T-helper 1 cell treated with Interleukin-12 subunit alpha and Interleukin-12 subunit beta and Interleukin-4 antibody, amounts not matched to agents 30 μg/mL and 1 μg/mL, for 36 hours (primary cell): ENCODE measurements around the gene TTC16.

Source experiments
- H3K27ac Mint-ChIP-seq: one replicate; pipeline ENCODE4 v1.8.0; 2021; ENCODE audit warnings: mild to moderate bottlenecking, mixed read lengths
- H3K27me3 Mint-ChIP-seq: one replicate; pipeline ENCODE4 v1.8.0; 2021; ENCODE audit warnings: low read depth, mixed read lengths
- H3K36me3 Mint-ChIP-seq: one replicate; pipeline ENCODE4 v1.8.0; 2021; ENCODE audit warnings: low read depth, mixed read lengths
- H3K4me1 Mint-ChIP-seq: one replicate; pipeline ENCODE4 v1.8.0; 2021; ENCODE audit warnings: low read depth, mixed read lengths
- H3K4me3 Mint-ChIP-seq: one replicate; pipeline ENCODE4 v1.8.0; 2021; ENCODE audit warnings: mild to moderate bottlenecking, moderate library complexity, mixed read lengths
- H3K9me3 Mint-ChIP-seq: one replicate; pipeline ENCODE4 v1.8.0; 2021; ENCODE audit warnings: mixed read lengths

The TTC16 gene

DNA sequence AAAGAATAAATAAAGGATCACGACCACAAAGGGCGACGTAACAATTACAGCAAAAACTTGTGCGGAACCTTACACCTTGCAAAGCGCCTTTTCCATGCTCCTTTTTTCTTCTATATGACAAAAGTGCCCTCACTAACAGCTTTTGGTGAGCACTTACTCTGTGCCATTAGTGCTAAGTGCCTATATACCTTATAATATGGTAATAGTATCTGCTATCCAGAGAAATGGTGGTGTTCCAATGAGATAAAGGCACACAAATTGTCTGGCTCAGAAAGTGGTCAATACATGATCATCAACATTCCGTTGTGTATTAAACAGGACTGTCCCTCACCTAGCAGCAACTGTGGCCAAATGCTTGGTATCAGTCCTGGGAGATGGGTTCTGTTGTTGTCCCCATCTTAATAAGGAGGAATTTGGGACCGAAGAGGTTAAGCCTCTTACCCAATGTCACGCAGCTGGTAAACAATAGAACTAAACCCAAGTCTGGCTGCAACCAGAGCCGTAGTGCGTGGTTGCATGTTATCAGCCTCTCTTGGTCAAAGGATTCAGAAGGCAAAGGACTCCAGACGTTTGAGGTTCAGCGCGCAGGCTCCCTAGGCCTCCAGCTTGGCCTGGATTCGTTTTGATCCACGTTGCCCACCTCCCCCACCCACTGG, 19.8 kb downstream of the TTC16 start:
- H3K9me3 Mint-ChIP-seq: no peaks in the 10 kb centered on the region
- H3K4me3 Mint-ChIP-seq: peak overlapping the region; percentile 91
- peaks cover 17% of the 10 kb centered on the region for H3K36me3 Mint-ChIP-seq
- peaks cover 9% of the 10 kb centered on the region for H3K4me1 Mint-ChIP-seq
- no peaks in the 10 kb centered on the region for H3K27me3 Mint-ChIP-seq
- H3K27ac Mint-ChIP-seq: peak overlapping the region; percentile 92

DNA sequence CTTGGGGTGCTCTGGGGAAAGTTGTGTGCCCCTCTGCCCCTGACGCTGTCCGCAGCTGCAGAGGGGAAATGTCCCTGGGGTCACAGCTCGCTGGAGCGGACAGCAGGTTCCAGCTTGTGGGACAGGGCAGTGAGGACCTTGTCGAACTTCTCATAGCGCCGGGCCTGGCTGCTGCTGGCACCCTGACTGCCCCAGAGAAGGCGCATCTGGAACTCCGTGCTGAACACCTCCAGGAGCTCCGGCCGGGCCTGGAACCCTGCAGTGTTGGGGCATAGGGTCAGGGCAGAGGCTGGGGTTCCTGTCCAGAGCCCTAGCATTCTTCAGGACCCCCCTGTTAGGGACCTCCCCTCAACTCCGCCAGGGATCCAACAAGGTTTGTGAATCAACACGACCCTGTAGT, 22.8 kb downstream of the TTC16 start:
- Mint-ChIP-seq H3K27ac (no peak overlapping the region), H3K4me1 (peaks cover 9% of the 10 kb centered on the region), H3K27me3 (no peaks in the 10 kb centered on the region), H3K9me3 (no peaks in the 10 kb centered on the region), H3K36me3 (peaks cover 27% of the 10 kb centered on the region), H3K4me3 (no peak overlapping the region)

DNA sequence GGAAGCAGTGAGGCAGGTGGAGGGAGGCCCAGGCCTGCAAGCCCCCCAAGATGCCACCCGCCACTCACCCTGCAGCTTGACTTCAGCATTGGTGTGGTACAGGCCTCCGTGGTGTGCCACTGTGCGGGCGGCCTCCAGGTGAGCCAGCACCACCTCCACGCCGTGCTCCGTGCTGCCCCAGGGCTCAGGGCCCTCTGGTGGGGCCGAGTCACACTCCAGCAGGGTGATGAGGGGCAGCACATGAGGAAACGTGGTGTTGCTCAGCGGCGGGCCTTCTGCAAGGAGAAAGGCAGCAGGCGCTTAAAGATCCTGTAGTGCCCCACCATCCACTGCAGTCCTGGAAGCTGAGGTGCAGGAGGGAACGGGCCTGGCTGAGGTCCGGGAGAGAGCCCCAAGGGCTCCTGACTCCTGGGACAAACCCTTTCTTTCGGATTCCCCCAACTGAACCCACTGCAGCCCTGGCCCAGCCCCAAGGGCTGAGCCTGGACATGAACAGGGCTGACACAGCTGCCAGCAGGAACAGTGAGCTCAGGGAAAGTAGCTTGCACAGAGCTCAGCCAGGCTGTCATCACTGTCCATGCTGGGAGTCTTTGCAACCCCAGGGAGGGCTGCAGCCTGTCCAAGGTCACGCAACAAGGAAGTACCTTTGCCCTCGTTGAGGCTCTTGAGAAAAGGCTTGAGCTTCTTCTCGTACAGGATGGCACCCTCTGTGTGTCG, 23.9 kb downstream of the TTC16 start:
- Mint-ChIP-seq H3K27ac (no peak overlapping the region), H3K4me3 (no peak overlapping the region), H3K27me3 (no peaks in the 10 kb centered on the region), H3K4me1 (peaks cover 4% of the 10 kb centered on the region), H3K9me3 (no peaks in the 10 kb centered on the region), H3K36me3 (peaks cover 29% of the 10 kb centered on the region)

DNA sequence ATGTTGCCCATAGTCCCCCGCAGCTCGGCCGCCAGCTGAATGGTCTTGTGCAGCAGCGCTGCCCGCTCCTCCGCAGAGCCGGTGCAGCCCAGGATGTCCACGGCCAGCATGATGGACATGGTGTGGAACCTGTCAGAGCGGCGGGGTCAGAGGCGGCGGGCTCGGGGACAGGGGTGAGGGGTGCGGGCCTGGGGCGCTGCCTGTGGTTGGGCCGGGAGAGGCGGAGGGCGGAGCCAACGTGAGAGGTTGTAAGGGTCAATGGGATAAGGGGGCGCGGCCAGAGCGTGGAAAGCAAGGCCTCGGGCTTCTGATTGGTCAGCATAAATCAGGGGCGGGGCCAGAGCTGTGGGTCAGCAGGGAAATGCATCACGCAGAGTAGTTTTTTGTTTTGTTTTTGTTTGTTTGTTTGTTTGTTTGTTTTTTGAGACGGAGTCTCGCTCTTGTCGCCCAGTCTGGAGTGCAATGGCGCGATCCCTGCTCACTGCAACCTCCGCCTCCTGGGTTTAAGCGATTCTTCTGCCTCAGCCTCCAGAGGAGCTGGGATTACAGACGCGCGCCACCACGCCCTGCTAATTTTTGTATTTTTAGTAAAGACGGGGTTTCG, 26.1 kb downstream of the TTC16 start:
- Mint-ChIP-seq H3K27ac (no peak overlapping the region), H3K36me3 (peaks cover 34% of the 10 kb centered on the region), H3K9me3 (no peaks in the 10 kb centered on the region), H3K4me1 (peaks cover 2% of the 10 kb centered on the region), H3K4me3 (no peak overlapping the region), H3K27me3 (no peaks in the 10 kb centered on the region)

DNA sequence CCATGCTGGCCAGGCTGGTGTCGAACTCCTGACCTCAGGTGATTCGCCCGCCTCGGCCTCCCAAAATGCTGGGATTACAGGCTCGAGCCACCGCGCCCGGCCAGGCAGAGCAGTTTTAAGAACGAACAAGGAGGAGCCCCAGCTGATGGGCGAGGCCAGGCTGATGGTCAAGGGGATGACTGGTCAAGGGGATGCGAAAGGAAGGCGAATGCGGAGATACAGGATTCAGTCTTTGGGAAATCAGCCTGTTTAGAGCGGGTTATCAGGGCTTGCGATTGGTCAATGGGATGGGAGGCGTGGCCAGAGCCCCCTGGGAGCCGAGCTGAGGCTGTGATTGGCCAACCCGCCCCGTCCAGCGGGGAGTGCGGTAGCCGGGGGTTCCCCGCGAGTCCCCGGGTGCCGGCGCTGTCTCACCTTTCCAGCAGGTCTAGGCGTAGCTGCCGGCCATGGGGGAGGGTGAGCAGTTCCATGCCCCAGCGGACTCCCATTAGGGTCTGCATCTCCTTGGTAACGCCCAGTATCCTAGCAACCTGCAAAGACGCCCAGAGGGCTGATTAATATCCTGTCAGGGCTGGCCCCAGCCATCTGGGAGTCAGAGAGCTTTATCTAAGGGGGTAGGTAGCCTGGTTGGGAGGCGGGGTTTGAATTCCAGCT, 26.7 kb downstream of the TTC16 start:
- Mint-ChIP-seq H3K27ac (peak overlapping the region; percentile 31), H3K4me3 (no peak overlapping the region), H3K9me3 (no peaks in the 10 kb centered on the region), H3K27me3 (no peaks in the 10 kb centered on the region), H3K36me3 (peaks cover 34% of the 10 kb centered on the region), H3K4me1 (peaks cover 4% of the 10 kb centered on the region)

DNA sequence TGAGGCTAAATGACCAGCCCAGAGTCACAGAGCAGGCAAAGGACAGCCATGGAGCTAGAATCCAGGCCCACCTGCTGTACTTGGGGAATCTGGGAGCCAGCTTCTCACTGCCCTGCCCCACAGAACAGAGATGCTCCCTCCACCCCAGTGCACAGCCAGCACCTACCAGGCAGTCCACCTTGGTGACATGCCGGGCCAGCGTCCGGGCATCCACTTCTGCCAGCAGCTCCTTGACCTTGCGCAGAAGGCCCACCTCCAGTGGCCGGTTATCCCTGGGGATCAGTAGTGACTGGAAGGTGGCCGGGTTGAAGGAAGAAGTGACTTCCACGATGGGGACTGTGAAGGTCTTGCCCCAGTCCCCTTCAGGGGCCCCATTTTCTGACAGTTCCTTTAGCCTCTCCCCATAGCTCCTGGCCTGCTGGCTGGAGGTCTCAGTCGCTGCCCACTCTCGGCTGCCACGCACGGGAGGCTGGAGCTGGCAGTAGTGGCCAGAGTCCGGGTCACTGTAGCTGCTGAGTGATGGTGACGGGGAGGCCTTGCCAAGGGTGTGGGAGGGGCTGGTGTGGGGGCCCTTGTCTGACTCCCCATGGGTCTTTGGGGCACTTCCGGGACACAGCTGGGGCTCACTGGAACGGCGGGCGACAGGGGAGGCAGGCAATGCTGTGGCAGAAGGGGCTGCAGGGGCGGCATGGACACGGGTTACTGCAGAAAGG, 28.7 kb downstream of the TTC16 start:
- Mint-ChIP-seq H3K4me1 (peaks cover 4% of the 10 kb centered on the region), H3K27me3 (no peaks in the 10 kb centered on the region), H3K27ac (no peak overlapping the region), H3K4me3 (no peak overlapping the region), H3K9me3 (no peaks in the 10 kb centered on the region), H3K36me3 (peaks cover 30% of the 10 kb centered on the region)

DNA sequence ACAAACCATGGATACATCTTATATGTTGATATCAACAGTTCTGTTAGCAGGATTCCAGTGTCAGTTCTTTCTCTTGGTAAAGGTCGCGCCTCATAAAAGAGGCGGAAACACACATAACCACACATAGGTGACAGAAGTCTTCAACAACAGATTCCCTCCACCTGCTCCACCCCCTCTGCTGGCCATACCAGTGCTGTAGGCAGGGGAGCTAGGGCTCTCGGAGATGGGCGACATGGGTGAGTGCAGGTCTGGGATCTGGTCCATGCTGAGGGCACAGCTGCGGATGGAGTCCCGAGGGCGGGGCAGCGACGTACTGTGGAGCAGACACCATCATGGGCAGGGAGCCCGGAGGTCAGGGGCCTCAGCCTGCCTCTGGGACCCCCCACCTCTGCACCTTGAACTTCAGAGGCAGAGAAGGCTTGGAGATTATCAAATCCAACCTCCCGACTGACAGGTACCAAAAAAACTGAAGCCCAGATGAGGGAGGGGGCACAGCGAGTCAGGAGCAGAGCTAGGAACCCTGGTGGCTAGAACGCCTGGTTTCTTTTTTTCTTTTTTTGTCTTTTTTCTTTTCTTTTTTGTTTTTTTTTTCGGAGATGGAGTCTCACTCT, 31.2 kb downstream of the TTC16 start:
- no peaks in the 10 kb centered on the region for H3K9me3 Mint-ChIP-seq
- H3K27me3 Mint-ChIP-seq: no peaks in the 10 kb centered on the region
- H3K4me1 Mint-ChIP-seq: peaks cover 8% of the 10 kb centered on the region
- peaks cover 35% of the 10 kb centered on the region for H3K36me3 Mint-ChIP-seq
- peak overlapping the region; percentile 57 for H3K27ac Mint-ChIP-seq
- no peak overlapping the region for H3K4me3 Mint-ChIP-seq

DNA sequence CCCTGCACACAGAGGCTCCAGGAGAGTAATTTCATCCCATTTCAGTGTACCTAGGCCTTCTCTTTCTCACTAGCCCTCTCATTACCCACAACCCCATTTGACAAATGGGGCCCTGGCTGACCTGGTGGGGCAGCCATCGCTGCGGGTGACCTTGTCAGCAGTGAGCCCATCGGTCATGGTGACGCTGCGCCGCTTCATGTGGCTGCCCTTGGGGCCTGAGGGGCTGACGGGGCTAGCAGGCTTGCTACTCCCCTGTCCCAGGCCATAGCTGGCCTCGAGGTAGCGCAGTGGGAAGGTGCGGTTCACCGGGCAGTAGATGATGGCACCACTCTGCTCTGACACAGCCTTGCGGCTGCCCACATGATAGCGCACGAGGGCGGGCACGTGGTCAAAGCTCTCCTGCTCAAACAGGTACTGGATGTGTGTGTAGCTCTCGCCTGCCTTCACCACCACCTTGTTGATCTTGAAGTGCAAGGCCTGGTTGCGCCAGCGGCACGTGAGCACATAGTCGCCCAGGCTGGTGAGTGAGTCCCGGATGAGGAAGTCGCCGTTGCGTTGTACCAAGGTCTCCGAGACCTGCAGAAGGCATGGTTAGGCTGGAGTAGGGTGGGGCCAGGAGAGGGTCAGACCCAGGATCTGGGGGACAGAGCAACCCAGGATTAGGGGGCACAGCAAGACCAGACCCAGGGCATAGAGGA, 33.4 kb downstream of the TTC16 start:
- Mint-ChIP-seq H3K4me3 (no peak overlapping the region), H3K4me1 (peaks cover 10% of the 10 kb centered on the region), H3K27me3 (no peaks in the 10 kb centered on the region), H3K9me3 (no peaks in the 10 kb centered on the region), H3K36me3 (peaks cover 36% of the 10 kb centered on the region), H3K27ac (no peak overlapping the region)

DNA sequence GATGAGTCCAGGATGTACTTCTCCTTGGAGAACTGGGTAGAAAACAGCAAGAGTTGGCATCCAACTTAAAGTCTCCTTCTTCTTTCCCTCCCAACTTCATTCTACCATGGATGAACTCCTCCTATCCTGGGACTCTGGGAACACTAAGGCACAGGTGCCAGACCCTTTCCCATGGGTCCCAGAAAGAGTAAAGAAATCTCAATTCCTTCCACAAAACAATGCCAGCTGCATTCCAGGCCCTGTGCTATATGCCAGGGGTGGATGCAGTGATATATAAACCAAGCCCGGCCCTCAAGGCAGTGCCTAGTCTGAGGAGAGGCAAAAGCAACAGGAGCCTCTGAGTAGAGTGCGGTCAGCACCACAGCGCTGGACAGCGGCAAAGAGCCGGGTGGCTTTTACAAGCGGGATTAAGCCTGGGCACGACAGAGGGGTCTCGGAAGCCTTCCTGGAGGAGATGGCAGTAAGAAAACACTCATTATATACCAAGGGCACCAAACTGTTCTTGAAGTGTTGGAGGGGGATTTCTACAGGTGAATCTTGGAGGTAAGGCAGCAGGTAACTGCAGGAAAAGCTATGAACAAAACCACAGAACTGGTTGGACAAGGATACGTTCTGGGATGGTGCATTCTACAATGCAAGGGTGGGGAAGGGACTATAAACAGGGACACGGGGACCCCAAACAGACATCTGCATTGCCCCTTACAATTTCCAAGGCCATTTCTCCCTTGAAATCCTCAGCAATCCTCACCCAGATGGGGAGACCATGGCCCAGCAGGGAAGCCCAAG, 35.6 kb downstream of the TTC16 start:
- Mint-ChIP-seq H3K27me3 (no peaks in the 10 kb centered on the region), H3K4me1 (peaks cover 10% of the 10 kb centered on the region), H3K27ac (peak overlapping the region; percentile 5), H3K36me3 (peaks cover 31% of the 10 kb centered on the region), H3K9me3 (no peaks in the 10 kb centered on the region), H3K4me3 (no peak overlapping the region)

DNA sequence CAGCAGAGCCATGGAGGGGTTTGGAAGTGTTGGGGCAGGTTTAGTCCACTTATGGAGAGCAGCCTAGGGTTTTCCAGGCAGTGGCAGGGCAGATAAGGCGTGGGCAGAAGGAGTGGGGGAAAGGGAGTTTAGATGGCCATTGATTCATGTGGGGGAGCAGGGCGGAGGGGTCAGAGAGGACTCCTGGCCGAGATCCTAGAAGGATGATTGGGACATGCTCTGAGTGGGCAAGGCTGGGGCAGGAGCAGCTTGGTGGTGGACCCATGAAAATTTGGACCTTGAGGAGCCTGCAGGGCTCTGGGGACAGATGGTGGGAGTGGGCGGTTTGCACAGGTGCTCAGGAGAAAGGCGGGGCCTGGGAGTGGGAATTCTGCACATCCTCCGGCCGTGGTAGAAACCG, 37.3 kb downstream of the TTC16 start:
- Mint-ChIP-seq H3K4me3 (no peak overlapping the region), H3K27me3 (no peaks in the 10 kb centered on the region), H3K9me3 (no peaks in the 10 kb centered on the region), H3K36me3 (peaks cover 24% of the 10 kb centered on the region), H3K4me1 (peaks cover 8% of the 10 kb centered on the region), H3K27ac (no peak overlapping the region)

DNA sequence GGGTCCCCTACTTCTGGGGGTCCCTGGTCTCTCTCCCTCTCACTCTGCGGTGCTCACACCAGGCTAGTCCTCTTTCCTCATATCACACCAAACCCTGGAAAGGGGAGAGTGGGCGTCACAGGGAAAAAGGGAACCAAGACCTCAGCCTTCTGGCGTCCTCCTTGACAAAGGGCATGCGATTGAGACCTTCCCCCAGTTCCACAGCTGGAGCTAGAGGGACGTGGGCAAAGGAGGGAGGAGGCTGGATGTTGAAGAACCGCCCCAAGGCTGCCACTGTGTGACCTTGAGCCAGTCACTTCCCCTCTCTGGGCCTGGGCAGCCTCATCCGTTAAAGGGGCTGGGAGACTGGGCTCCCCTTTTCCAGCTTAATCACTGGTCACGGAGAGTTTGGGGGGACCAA, 37.7 kb downstream of the TTC16 start:
- Mint-ChIP-seq H3K9me3 (no peaks in the 10 kb centered on the region), H3K27me3 (no peaks in the 10 kb centered on the region), H3K36me3 (peaks cover 26% of the 10 kb centered on the region), H3K4me1 (peaks cover 8% of the 10 kb centered on the region), H3K4me3 (no peak overlapping the region), H3K27ac (no peak overlapping the region)

DNA sequence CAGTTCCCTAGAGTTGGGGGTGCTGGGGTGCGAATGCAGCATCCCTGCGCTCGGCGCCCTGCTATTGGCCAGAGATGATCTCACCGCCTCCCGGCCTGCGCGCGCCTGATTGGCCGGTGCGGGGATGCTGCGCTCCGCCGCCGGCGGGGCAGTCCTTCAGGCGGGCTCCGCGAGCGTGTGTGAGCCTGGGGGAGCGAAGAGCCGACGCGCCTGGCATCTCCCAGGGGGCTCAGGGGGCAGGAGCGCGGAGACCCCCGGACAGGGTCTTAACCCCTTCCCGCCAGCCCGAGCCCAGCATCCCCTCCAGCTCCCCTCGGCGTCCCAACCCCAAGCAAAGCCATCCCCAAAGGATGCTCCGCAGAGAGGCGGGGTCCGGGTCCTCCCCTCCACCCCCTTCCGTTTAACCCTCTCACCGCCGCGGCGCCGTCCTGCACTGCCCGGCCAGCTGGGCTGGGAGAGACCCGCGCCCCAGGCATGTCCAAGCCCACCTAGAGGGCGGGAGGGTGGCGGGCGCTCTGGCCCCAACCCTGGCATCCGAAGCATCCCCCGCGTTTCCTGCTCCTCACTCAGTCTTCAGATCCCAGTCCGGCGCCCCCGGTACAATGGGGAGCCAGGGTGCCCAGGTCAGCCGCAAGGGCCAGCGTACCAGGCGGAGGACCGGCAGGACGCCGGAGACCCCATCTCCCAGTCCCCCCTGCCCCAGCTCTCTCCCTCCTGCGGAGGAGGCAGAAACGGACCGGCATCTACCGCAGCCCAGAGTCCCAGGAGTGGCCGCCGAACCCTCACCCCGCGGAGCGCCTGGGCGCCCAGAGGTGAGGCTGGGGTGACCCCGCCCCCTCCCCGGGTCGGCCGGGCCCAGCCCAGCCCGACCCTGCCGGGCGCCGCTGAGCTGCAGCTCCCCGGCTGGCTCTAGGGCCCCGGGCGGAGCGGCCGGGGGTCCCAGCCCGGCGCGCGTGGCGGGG, 38.5 kb downstream of the TTC16 start:
- Mint-ChIP-seq H3K36me3 (peaks cover 25% of the 10 kb centered on the region), H3K4me1 (peaks cover 8% of the 10 kb centered on the region), H3K27me3 (no peaks in the 10 kb centered on the region), H3K4me3 (no peak overlapping the region), H3K27ac (no peak overlapping the region), H3K9me3 (no peaks in the 10 kb centered on the region)
